Activated CD8-positive, alpha-beta T cell treated with anti-CD3 and anti-CD28 coated beads, Interleukin-2, amount 10 ng/mL, durations not matched to agents 7 days and 5 days (primary cell): ENCODE data around the gene TTF2. TPM values are rescaled to one million over a fixed set of nuclear protein-coding genes. Genes with fewer than 3 reads are reported as not detected.

Source experiments
- ATAC-seq: fragments of 150-1000 bp; cut with Tn5 transposase; one replicate; pipeline ENCODE4 v1.10.0; 2021; ENCODE audit warnings: moderate library complexity
- CTCF ChIA-PET: fragments of 350-600 bp; sonication (Branson Sonifier 250); formaldehyde crosslinking; loops from one replicate; lab custom pipeline; 2021; ENCODE audit warnings: antibody characterized with exemption; lab: Charles Lee
- POLR2A ChIA-PET: fragments of 350-600 bp; sonication (Branson Sonifier 250); formaldehyde crosslinking; loops from one replicate; lab custom pipeline; 2021; ENCODE audit warnings: antibody characterized with exemption; lab: Charles Lee
- DNase-seq: peaks from one replicate; pipeline ENCODE4 v3.0.0-alpha.2; 2020
- H3K27ac Mint-ChIP-seq: one replicate; pipeline ENCODE4 v1.8.0; 2021; ENCODE audit warnings: mild to moderate bottlenecking, mixed read lengths
- H3K27me3 Mint-ChIP-seq: one replicate; pipeline ENCODE4 v1.8.0; 2021; ENCODE audit warnings: low read depth, mixed read lengths
- H3K36me3 Mint-ChIP-seq: one replicate; pipeline ENCODE4 v1.8.0; 2021; ENCODE audit warnings: low read depth, mixed read lengths
- H3K4me1 Mint-ChIP-seq: one replicate; pipeline ENCODE4 v1.8.0; 2021; ENCODE audit warnings: low read depth, mixed read lengths
- H3K4me3 Mint-ChIP-seq: one replicate; pipeline ENCODE4 v1.8.0; 2021; ENCODE audit warnings: mild to moderate bottlenecking, mixed read lengths
- H3K9me3 Mint-ChIP-seq: one replicate; pipeline ENCODE4 v1.8.0; 2022; ENCODE audit warnings: mixed read lengths; ENCODE audit not compliant: insufficient read depth
- total RNA-seq, 2 experiments: library from RNA; stranded (reverse); gene quantifications; one replicate each; pipeline ENCODE4 v1.2.3, GENCODE V29; 2021

The TTF2 gene
- total RNA-seq, 2 experiments from 2014 or later, result 121 to 135 TPM

- POLR2A ChIA-PET, result interaction anchor here (5.5 kb wide), 1 partner anchor 8 kb away, joined by 29 read pairs; the partner anchor contains the start of gene TTF2
- ATAC-seq (peak; percentile 80), DNase-seq (peak; percentile 58)
- no peak overlapping the region for H3K27ac Mint-ChIP-seq
- H3K36me3 Mint-ChIP-seq, result peaks cover 56% of the 10 kb centered on the region
- peaks cover 39% of the 10 kb centered on the region for H3K4me1 Mint-ChIP-seq
- CTCF ChIA-PET, result interaction anchor here (0.8 to 10.4 kb wide), 12 partner anchors 8 to 828 kb away, joined by 3 to 67 read pairs (median 6); partner anchors contain the start of genes TRIM45 and TTF2
- H3K27me3 Mint-ChIP-seq, result no peaks in the 10 kb centered on the region
- no peaks in the 10 kb centered on the region for H3K9me3 Mint-ChIP-seq
- no peak overlapping the region for H3K4me3 Mint-ChIP-seq
Observed at GRCh38 chr1:117067533-117068370, 7.6 kb downstream of the TTF2 start.

GRCh38 chr1:117068580-117068979 lies 8.5 kb downstream of the TTF2 start:
- Mint-ChIP-seq H3K27me3 (no peaks in the 10 kb centered on the region), H3K9me3 (no peaks in the 10 kb centered on the region), H3K36me3 (peaks cover 56% of the 10 kb centered on the region), H3K4me3 (no peak overlapping the region), H3K4me1 (peaks cover 31% of the 10 kb centered on the region), H3K27ac (no peak overlapping the region)
- DNase-seq, result no peak
- ChIA-PET CTCF (interaction anchor here (0.8 to 10.4 kb wide), 11 partner anchors 7 to 827 kb away, joined by 3 to 67 read pairs (median 5); partner anchors contain the start of genes TRIM45 and TTF2), POLR2A (interaction anchor here (5.5 kb wide), 1 partner anchor 9 kb away, joined by 29 read pairs; the partner anchor contains the start of gene TTF2)
- ATAC-seq, result no peak

- ATAC-seq (no peak), DNase-seq (no peak)
- Mint-ChIP-seq H3K27me3 (no peaks in the 10 kb centered on the region), H3K36me3 (peaks cover 59% of the 10 kb centered on the region), H3K4me1 (peaks cover 25% of the 10 kb centered on the region), H3K27ac (peak overlapping the region; percentile 48), H3K9me3 (no peaks in the 10 kb centered on the region), H3K4me3 (no peak overlapping the region)
- ChIA-PET CTCF (interaction anchor here (1.2 to 10.4 kb wide), 5 partner anchors 10 to 59 kb away, joined by 4 to 67 read pairs (median 19); partner anchors contain the start of genes TRIM45 and TTF2), POLR2A (interaction anchor here (5.5 kb wide), 1 partner anchor 10 kb away, joined by 29 read pairs; the partner anchor contains the start of gene TTF2)
Observed at GRCh38 chr1:117069220-117069844, 9.2 kb downstream of the TTF2 start.

- DNase-seq (no peak), ATAC-seq (no peak)
- Mint-ChIP-seq H3K4me1 (peaks cover 19% of the 10 kb centered on the region), H3K27me3 (no peaks in the 10 kb centered on the region), H3K9me3 (no peaks in the 10 kb centered on the region), H3K27ac (no peak overlapping the region), H3K36me3 (peaks cover 62% of the 10 kb centered on the region), H3K4me3 (no peak overlapping the region)
- ChIA-PET CTCF (interaction anchor here (1.4 to 10.4 kb wide), 5 partner anchors 11 to 58 kb away, joined by 3 to 67 read pairs (median 19); partner anchors contain the start of gene TTF2), POLR2A (interaction anchor here (5.5 kb wide), 1 partner anchor 10 kb away, joined by 29 read pairs; the partner anchor contains the start of gene TTF2)
Observed at GRCh38 chr1:117070124-117070523, 10.0 kb downstream of the TTF2 start.

- CTCF ChIA-PET, result interaction anchor here (1.1 to 10.4 kb wide), 4 partner anchors 9 to 52 kb away, joined by 3 to 67 read pairs (median 5); no protein-coding TSS in a partner anchor
- no peaks in the 10 kb centered on the region for H3K9me3 Mint-ChIP-seq
- H3K36me3 Mint-ChIP-seq, result peaks cover 75% of the 10 kb centered on the region
- peaks cover 1% of the 10 kb centered on the region for H3K4me1 Mint-ChIP-seq
- no peak overlapping the region for H3K27ac Mint-ChIP-seq
- no peak for DNase-seq
- no peaks in the 10 kb centered on the region for H3K27me3 Mint-ChIP-seq
- POLR2A ChIA-PET, result no interaction called here
- ATAC-seq, result no peak
- H3K4me3 Mint-ChIP-seq, result no peak overlapping the region
Observed at GRCh38 chr1:117076648-117077047, 16.5 kb downstream of the TTF2 start.

GRCh38 chr1:117077267-117077666 lies 17.1 kb downstream of the TTF2 start:
- ChIA-PET CTCF (interaction anchor here (1.1 to 1.3 kb wide), 2 partner anchors 10 to 52 kb away, joined by 3 to 7 read pairs; no protein-coding TSS in a partner anchor), POLR2A (no interaction called here)
- ATAC-seq (no peak), DNase-seq (peak; percentile 30)
- Mint-ChIP-seq H3K4me1 (no peaks in the 10 kb centered on the region), H3K9me3 (no peaks in the 10 kb centered on the region), H3K4me3 (no peak overlapping the region), H3K27me3 (no peaks in the 10 kb centered on the region), H3K36me3 (peaks cover 73% of the 10 kb centered on the region), H3K27ac (peak overlapping the region; percentile 1)

- no peaks in the 10 kb centered on the region for H3K9me3 Mint-ChIP-seq
- peaks cover 69% of the 10 kb centered on the region for H3K36me3 Mint-ChIP-seq
- DNase-seq, result no peak
- H3K4me1 Mint-ChIP-seq, result no peaks in the 10 kb centered on the region
- no peak for ATAC-seq
- no peak overlapping the region for H3K27ac Mint-ChIP-seq
- CTCF ChIA-PET, result interaction anchor here (1.2 kb wide), 2 partner anchors 11 to 49 kb away, joined by 3 to 4 read pairs; no protein-coding TSS in a partner anchor
- H3K27me3 Mint-ChIP-seq, result no peaks in the 10 kb centered on the region
- POLR2A ChIA-PET, result interaction anchor here (0.9 to 1.3 kb wide), 2 partner anchors 19 to 20 kb away, joined by 4 to 7 read pairs; partner anchors contain the start of gene TTF2
- H3K4me3 Mint-ChIP-seq, result no peak overlapping the region
Observed at GRCh38 chr1:117079737-117080136, 19.6 kb downstream of the TTF2 start.

GRCh38 chr1:117084231-117084630 lies 24.1 kb downstream of the TTF2 start:
- Mint-ChIP-seq H3K9me3 (no peaks in the 10 kb centered on the region), H3K4me3 (no peak overlapping the region), H3K36me3 (peaks cover 47% of the 10 kb centered on the region), H3K4me1 (no peaks in the 10 kb centered on the region), H3K27me3 (no peaks in the 10 kb centered on the region), H3K27ac (no peak overlapping the region)
- ChIA-PET POLR2A (no interaction called here), CTCF (no interaction called here)
- DNase-seq, result no peak
- no peak for ATAC-seq

- DNase-seq, result no peak
- ATAC-seq, result no peak
- Mint-ChIP-seq H3K27me3 (no peaks in the 10 kb centered on the region), H3K36me3 (peaks cover 57% of the 10 kb centered on the region), H3K9me3 (no peaks in the 10 kb centered on the region), H3K4me1 (peaks cover 3% of the 10 kb centered on the region), H3K4me3 (no peak overlapping the region), H3K27ac (no peak overlapping the region)
- ChIA-PET POLR2A (no interaction called here), CTCF (no interaction called here)
Observed at GRCh38 chr1:117087686-117088085, 27.6 kb downstream of the TTF2 start.

GRCh38 chr1:117089996-117090395 lies 29.9 kb downstream of the TTF2 start:
- ChIA-PET POLR2A (interaction anchor here (0.7 kb wide), 1 partner anchor 904 kb away, joined by 3 read pairs; no protein-coding TSS in a partner anchor), CTCF (interaction anchor here (1.8 to 6.4 kb wide), 2 partner anchors 19 to 39 kb away, joined by 8 to 67 read pairs; no protein-coding TSS in a partner anchor)
- Mint-ChIP-seq H3K4me1 (peaks cover 16% of the 10 kb centered on the region), H3K4me3 (no peak overlapping the region), H3K27ac (no peak overlapping the region), H3K27me3 (no peaks in the 10 kb centered on the region), H3K36me3 (peaks cover 68% of the 10 kb centered on the region), H3K9me3 (no peaks in the 10 kb centered on the region)
- DNase-seq (no peak), ATAC-seq (no peak)

- no peak for ATAC-seq
- Mint-ChIP-seq H3K27me3 (no peaks in the 10 kb centered on the region), H3K36me3 (peaks cover 76% of the 10 kb centered on the region), H3K27ac (no peak overlapping the region), H3K4me3 (no peak overlapping the region), H3K4me1 (peaks cover 16% of the 10 kb centered on the region), H3K9me3 (no peaks in the 10 kb centered on the region)
- DNase-seq, result no peak
- POLR2A ChIA-PET, result interaction anchor here (0.5 to 2.0 kb wide), 2 partner anchors 14 to 33 kb away, joined by 3 to 8 read pairs; partner anchors contain the start of gene TTF2
- CTCF ChIA-PET, result interaction anchor here (1.4 to 6.4 kb wide), 9 partner anchors 10 to 524 kb away, joined by 3 to 67 read pairs (median 7); no protein-coding TSS in a partner anchor
Observed at GRCh38 chr1:117092594-117092993, 32.5 kb downstream of the TTF2 start.
